A673 (cell line): Measurements from ENCODE around the gene RFTN1. TPM values are rescaled to one million over a fixed set of nuclear protein-coding genes. Genes with fewer than 3 reads are reported as not detected.

Experiments
- BruUV-seq: library from RNA; stranded (reverse); fragments of 400-500 nt; replicated peaks from 2 replicates; lab custom pipeline; 2021; lab: Mats Ljungman, UMichigan
- CTCF ChIA-PET: fragments of 300-600 bp; sonication (Branson Sonifier 250); formaldehyde crosslinking; loops from one replicate; lab custom pipeline; 2022; ENCODE audit warnings: antibody characterized with exemption; lab: Charles Lee
- POLR2A ChIA-PET: fragments of 300-600 bp; sonication (Branson Sonifier 250); formaldehyde crosslinking; loops from one replicate; lab custom pipeline; 2022; ENCODE audit warnings: antibody characterized with exemption; ENCODE audit not compliant: low non-redundant PET; lab: Charles Lee
- DNase-seq: peaks from one replicate; pipeline ENCODE4 v3.0.0-alpha.2; 2015; ENCODE audit warnings: low spot score
- H3K27ac ChIP-seq: fragments of 200-600 bp; sonication (generic); 2 replicates; pipeline ENCODE4 v1.5.1; 2016; ENCODE audit warnings: mixed run types, low read depth, mild to moderate bottlenecking, mixed read lengths, antibody characterized with exemption, low read length; ENCODE audit not compliant: poor library complexity, severe bottlenecking
- H3K27me3 ChIP-seq: fragments of 200-600 bp; sonication (generic); replicated peaks from 2 replicates; pipeline ENCODE4 v1.6.1; 2017; ENCODE audit warnings: mixed run types, low read depth, mild to moderate bottlenecking, mixed read lengths, antibody characterized with exemption, low read length; ENCODE audit not compliant: insufficient read depth, poor library complexity
- H3K36me3 ChIP-seq: fragments of 200-600 bp; sonication (generic); 2 replicates; pipeline ENCODE4 v1.6.1; 2016; ENCODE audit warnings: mixed run types, mild to moderate bottlenecking, mixed read lengths, antibody characterized with exemption, low read length; ENCODE audit not compliant: insufficient read depth, poor library complexity, severe bottlenecking
- H3K4me1 ChIP-seq: fragments of 200-600 bp; sonication (generic); 2 replicates; pipeline ENCODE4 v1.6.1; 2017; ENCODE audit warnings: mixed run types, mild to moderate bottlenecking, mixed read lengths, antibody characterized with exemption, low read length; ENCODE audit not compliant: insufficient read depth, poor library complexity, severe bottlenecking
- H3K4me3 ChIP-seq: fragments of 200-600 bp; sonication (generic); 2 replicates; pipeline ENCODE4 v1.5.1; 2016; ENCODE audit warnings: low read depth, mixed run types, mild to moderate bottlenecking, mixed read lengths, low read length; ENCODE audit not compliant: poor library complexity, severe bottlenecking
- H3K9me3 ChIP-seq: fragments of 200-600 bp; sonication (generic); 2 replicates; pipeline ENCODE4 v1.6.1; 2016; ENCODE audit warnings: mixed run types, low read depth, mild to moderate bottlenecking, mixed read lengths, antibody characterized with exemption, low read length; ENCODE audit not compliant: poor library complexity, severe bottlenecking
- CTCF ChIP-seq: fragments of 300-800, 200-600 bp; sonication (generic); conservative IDR thresholded peaks from 2 replicates; pipeline ENCODE4 v1.5.1; 2017; ENCODE audit warnings: low read depth, mild to moderate bottlenecking, antibody characterized with exemption, low read length, moderate library complexity, mixed read lengths
- EZH2 ChIP-seq: fragments of 200-600 bp; sonication (generic); IDR thresholded peaks from 2 replicates; pipeline ENCODE4 v1.6.1; 2017; ENCODE audit warnings: borderline replicate concordance, low read depth, mild to moderate bottlenecking, mixed read lengths, antibody characterized with exemption, low read length; ENCODE audit not compliant: poor library complexity, severe bottlenecking
- intact Hi-C: fragments of 100-400 bp; cut with micrococcal nuclease; formaldehyde crosslinking; loops from one replicate; pipeline ENCODE4 v1.10.0; 2022; ENCODE audit not compliant: unreplicated experiment
- total RNA-seq: library from RNA; stranded (reverse); gene quantifications from 2 replicates; pipeline ENCODE4 v1.2.3, GENCODE V29; 2021

RFTN1 gene
- total RNA-seq, 1 experiment from 2014 or later: 0.60 TPM

- Histone ChIP-seq H3K27me3 (no peaks in the 10 kb centered on the region), H3K4me1 (no peaks in the 10 kb centered on the region), H3K36me3 (no peaks in the 10 kb centered on the region), H3K27ac (no peak overlapping the region), H3K9me3 (no peaks in the 10 kb centered on the region), H3K4me3 (no peak overlapping the region)
- ChIA-PET CTCF (no interaction called here), POLR2A (no interaction called here)
- no peak for DNase-seq
- BruUV-seq: no TSS peak
- intact Hi-C loops: no loop called here
- TF ChIP-seq CTCF: no peak
- no peak for TF ChIP-seq EZH2
Measured at GRCh38 chr3:16402451-16402850, 111.0 kb downstream of the RFTN1 start.

GRCh38 chr3:16401273-16401672, 112.2 kb downstream of the RFTN1 start:
- Histone ChIP-seq H3K4me3 (no peak overlapping the region), H3K4me1 (no peaks in the 10 kb centered on the region), H3K36me3 (no peaks in the 10 kb centered on the region), H3K27me3 (no peaks in the 10 kb centered on the region), H3K27ac (no peak overlapping the region), H3K9me3 (no peaks in the 10 kb centered on the region)
- intact Hi-C loops: no loop called here
- ChIA-PET CTCF (no interaction called here), POLR2A (no interaction called here)
- no TSS peak for BruUV-seq
- TF ChIP-seq EZH2 (no peak), CTCF (no peak)
- no peak for DNase-seq

GRCh38 chr3:16400106-16400931, 113.2 kb downstream of the RFTN1 start:
- H3K27ac ChIP-seq: no peak overlapping the region
- no peaks in the 10 kb centered on the region for H3K36me3 ChIP-seq
- no peaks in the 10 kb centered on the region for H3K9me3 ChIP-seq
- POLR2A ChIA-PET: no interaction called here
- H3K4me1 ChIP-seq: no peaks in the 10 kb centered on the region
- H3K27me3 ChIP-seq: no peaks in the 10 kb centered on the region
- no TSS peak for BruUV-seq
- intact Hi-C loops: no loop called here
- TF ChIP-seq EZH2 (no peak), CTCF (no peak)
- CTCF ChIA-PET: no interaction called here
- DNase-seq: no peak
- H3K4me3 ChIP-seq: no peak overlapping the region
